ENCODE measurements around the gene FAM216B. TPM values are rescaled to one million over a fixed set of nuclear protein-coding genes. Genes with fewer than 3 reads are reported as not detected.

The FAM216B gene
- total and polyA plus RNA-seq, 9 donors, result 0.09 to 0.49 (median 0.24) TPM; not detected in 3

DNA sequence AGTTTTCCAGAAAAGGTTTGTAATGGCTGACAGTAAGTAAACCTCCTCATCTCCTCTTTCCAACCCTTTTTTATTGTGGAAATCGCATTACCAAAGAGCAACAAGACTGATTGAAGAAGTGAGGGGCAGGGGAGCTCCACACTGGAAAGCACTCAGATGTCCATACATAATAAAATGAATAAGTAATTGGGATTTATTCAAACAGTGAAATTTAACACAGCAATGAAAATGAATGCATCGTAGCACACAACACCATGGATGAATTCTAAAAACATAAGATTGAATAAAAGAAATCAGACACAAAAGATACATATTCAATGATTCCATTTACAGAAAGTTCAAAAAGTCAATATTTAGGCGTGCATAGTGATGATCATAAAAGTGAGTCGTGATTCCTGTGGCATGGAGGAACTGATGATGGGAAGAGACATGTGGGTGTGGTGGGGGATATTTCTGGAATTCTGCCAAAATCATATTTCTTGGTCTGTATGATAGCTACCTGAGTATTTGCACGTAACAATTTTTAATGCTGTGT is 18.8 kb downstream of the FAM216B start:
- no peak overlapping the region for H3K4me3 ChIP-seq (ENCODE audit: low read length)
- no peaks in the 10 kb centered on the region for H3K9me3 ChIP-seq (replicated peaks; ENCODE audit: control insufficient read depth, low read depth, low read length)
- no peaks in the 10 kb centered on the region for H3K4me1 ChIP-seq (ENCODE audit: control insufficient read depth, insufficient read depth, low read length)
- H3K27ac ChIP-seq (ENCODE audit: low read length), result no peak overlapping the region
- H3K27me3 ChIP-seq (ENCODE audit: control insufficient read depth, insufficient read depth, low read length), result no peaks in the 10 kb centered on the region
- WGBS (ENCODE audit: insufficient coverage), result no CpG with 5 or more reads among the region's 5 CpGs
- no peaks in the 10 kb centered on the region for H3K36me3 ChIP-seq (ENCODE audit: control insufficient read depth, insufficient read depth, low read length)
- no peak for DNase-seq

- Histone ChIP-seq H3K27me3 (ENCODE audit: control insufficient read depth, insufficient read depth, low read length) (no peaks in the 10 kb centered on the region), H3K27ac (ENCODE audit: low read length) (no peak overlapping the region), H3K36me3 (ENCODE audit: control insufficient read depth, insufficient read depth, low read length) (no peaks in the 10 kb centered on the region), H3K4me1 (ENCODE audit: control insufficient read depth, insufficient read depth, low read length) (no peaks in the 10 kb centered on the region), H3K4me3 (ENCODE audit: low read length) (no peak overlapping the region), H3K9me3 (replicated peaks; ENCODE audit: control insufficient read depth, low read depth, low read length) (no peaks in the 10 kb centered on the region)
- no CpG with 5 or more reads among the region's 2 CpGs for WGBS (ENCODE audit: insufficient coverage)
- no peak for DNase-seq
Measured at GRCh38 chr13:42803563-42804204, 22.3 kb downstream of the FAM216B start.

DNA sequence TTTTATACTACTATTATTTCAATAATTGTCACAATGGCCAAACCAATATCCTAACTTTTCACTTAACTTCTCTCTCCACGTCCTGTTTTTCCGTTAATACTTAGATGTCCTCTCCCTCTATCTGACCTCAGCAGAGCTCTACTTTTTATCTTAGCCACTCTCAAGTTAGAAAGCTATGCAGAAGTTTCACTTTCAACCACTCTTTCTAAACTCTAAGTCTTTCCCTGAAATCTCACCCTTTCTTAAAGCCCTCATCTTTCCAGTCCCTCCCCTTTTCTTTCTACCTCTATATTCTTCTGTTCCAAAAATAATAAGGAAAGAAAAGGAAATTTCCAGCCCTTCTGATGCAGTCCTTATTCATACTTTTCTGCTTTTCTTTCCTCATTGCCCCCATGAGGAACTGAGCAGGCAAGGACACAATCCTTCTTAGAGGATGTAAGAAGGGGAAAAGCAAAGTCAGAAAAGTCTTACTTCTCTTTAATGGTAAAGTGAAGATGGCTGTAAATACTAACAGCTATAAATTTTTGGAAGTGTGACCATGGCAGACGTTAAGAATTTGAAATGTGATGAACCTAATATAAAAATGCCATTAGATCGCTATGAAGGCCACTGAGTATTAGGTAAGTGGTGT is 23.0 kb downstream of the FAM216B start:
- no peak for DNase-seq
- Histone ChIP-seq H3K27ac (ENCODE audit: low read length) (no peak overlapping the region), H3K9me3 (replicated peaks; ENCODE audit: control insufficient read depth, low read depth, low read length) (no peaks in the 10 kb centered on the region), H3K4me1 (ENCODE audit: control insufficient read depth, insufficient read depth, low read length) (no peaks in the 10 kb centered on the region), H3K4me3 (ENCODE audit: low read length) (no peak overlapping the region), H3K27me3 (ENCODE audit: control insufficient read depth, insufficient read depth, low read length) (no peaks in the 10 kb centered on the region), H3K36me3 (ENCODE audit: control insufficient read depth, insufficient read depth, low read length) (no peaks in the 10 kb centered on the region)
- 72% methylated on average over 4 of the region's 4 CpGs for WGBS (ENCODE audit: insufficient coverage)

DNA sequence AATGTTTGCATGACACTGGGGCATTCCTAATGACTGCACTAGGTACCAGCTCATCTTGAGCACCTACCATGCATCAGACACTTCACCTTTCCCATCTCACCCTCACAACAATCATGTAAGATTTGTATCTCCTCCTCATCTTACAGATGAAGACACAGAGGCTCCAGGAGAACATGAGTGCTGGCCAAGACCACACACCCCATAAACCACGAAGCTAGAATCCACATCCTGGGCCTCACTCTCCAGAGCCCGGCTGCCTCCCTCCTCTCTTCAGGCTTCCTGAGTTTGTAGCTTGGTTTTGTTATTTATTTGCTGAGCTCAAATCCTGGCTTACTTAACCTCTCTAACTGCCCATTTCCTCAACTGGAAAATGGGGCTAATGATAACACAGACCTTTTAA is 25.9 kb downstream of the FAM216B start:
- DNase-seq, result no peak
- H3K9me3 ChIP-seq (replicated peaks; ENCODE audit: control insufficient read depth, low read depth, low read length), result no peaks in the 10 kb centered on the region
- no peak overlapping the region for H3K4me3 ChIP-seq (ENCODE audit: low read length)
- H3K4me1 ChIP-seq (ENCODE audit: control insufficient read depth, insufficient read depth, low read length), result no peaks in the 10 kb centered on the region
- no peak overlapping the region for H3K27ac ChIP-seq (ENCODE audit: low read length)
- no peaks in the 10 kb centered on the region for H3K27me3 ChIP-seq (ENCODE audit: control insufficient read depth, insufficient read depth, low read length)
- WGBS (ENCODE audit: insufficient coverage), result no CpG with 5 or more reads among the region's 2 CpGs
- H3K36me3 ChIP-seq (ENCODE audit: control insufficient read depth, insufficient read depth, low read length), result no peaks in the 10 kb centered on the region

- Histone ChIP-seq H3K9me3 (replicated peaks; ENCODE audit: control insufficient read depth, low read depth, low read length) (no peaks in the 10 kb centered on the region), H3K27ac (ENCODE audit: low read length) (no peak overlapping the region), H3K36me3 (ENCODE audit: control insufficient read depth, insufficient read depth, low read length) (no peaks in the 10 kb centered on the region), H3K27me3 (ENCODE audit: control insufficient read depth, insufficient read depth, low read length) (no peaks in the 10 kb centered on the region), H3K4me3 (ENCODE audit: low read length) (no peak overlapping the region), H3K4me1 (ENCODE audit: control insufficient read depth, insufficient read depth, low read length) (no peaks in the 10 kb centered on the region)
- DNase-seq, result no peak
- 44% methylated on average over 4 of the region's 4 CpGs for WGBS (ENCODE audit: insufficient coverage)
Measured at GRCh38 chr13:42807866-42808265, 26.5 kb downstream of the FAM216B start.

GRCh38 chr13:42808341-42808940 is 27.1 kb downstream of the FAM216B start:
- Histone ChIP-seq H3K9me3 (replicated peaks; ENCODE audit: control insufficient read depth, low read depth, low read length) (no peaks in the 10 kb centered on the region), H3K36me3 (ENCODE audit: control insufficient read depth, insufficient read depth, low read length) (no peaks in the 10 kb centered on the region), H3K4me1 (ENCODE audit: control insufficient read depth, insufficient read depth, low read length) (no peaks in the 10 kb centered on the region), H3K27ac (ENCODE audit: low read length) (no peak overlapping the region), H3K4me3 (ENCODE audit: low read length) (no peak overlapping the region), H3K27me3 (ENCODE audit: control insufficient read depth, insufficient read depth, low read length) (no peaks in the 10 kb centered on the region)
- no peak for DNase-seq
- 13% methylated on average over 4 of the region's 5 CpGs for WGBS (ENCODE audit: insufficient coverage)

- Histone ChIP-seq H3K4me1 (ENCODE audit: control insufficient read depth, insufficient read depth, low read length) (no peaks in the 10 kb centered on the region), H3K9me3 (replicated peaks; ENCODE audit: control insufficient read depth, low read depth, low read length) (no peaks in the 10 kb centered on the region), H3K36me3 (ENCODE audit: control insufficient read depth, insufficient read depth, low read length) (no peaks in the 10 kb centered on the region), H3K27ac (ENCODE audit: low read length) (no peak overlapping the region), H3K4me3 (ENCODE audit: low read length) (no peak overlapping the region), H3K27me3 (ENCODE audit: control insufficient read depth, insufficient read depth, low read length) (no peaks in the 10 kb centered on the region)
- DNase-seq, result no peak
- WGBS (ENCODE audit: insufficient coverage), result 76% methylated on average over 5 of the region's 5 CpGs
Measured at GRCh38 chr13:42812316-42812715, 30.9 kb downstream of the FAM216B start.

- H3K4me3 ChIP-seq (ENCODE audit: low read length), result no peak overlapping the region
- peak; percentile 14 for DNase-seq
- H3K4me1 ChIP-seq (ENCODE audit: control insufficient read depth, insufficient read depth, low read length), result no peaks in the 10 kb centered on the region
- H3K36me3 ChIP-seq (ENCODE audit: control insufficient read depth, insufficient read depth, low read length), result no peaks in the 10 kb centered on the region
- H3K9me3 ChIP-seq (replicated peaks; ENCODE audit: control insufficient read depth, low read depth, low read length), result peaks cover 3% of the 10 kb centered on the region
- H3K27me3 ChIP-seq (ENCODE audit: control insufficient read depth, insufficient read depth, low read length), result no peaks in the 10 kb centered on the region
- H3K27ac ChIP-seq (ENCODE audit: low read length), result no peak overlapping the region
Measured at GRCh38 chr13:42814868-42815267, 33.5 kb downstream of the FAM216B start.

DNA sequence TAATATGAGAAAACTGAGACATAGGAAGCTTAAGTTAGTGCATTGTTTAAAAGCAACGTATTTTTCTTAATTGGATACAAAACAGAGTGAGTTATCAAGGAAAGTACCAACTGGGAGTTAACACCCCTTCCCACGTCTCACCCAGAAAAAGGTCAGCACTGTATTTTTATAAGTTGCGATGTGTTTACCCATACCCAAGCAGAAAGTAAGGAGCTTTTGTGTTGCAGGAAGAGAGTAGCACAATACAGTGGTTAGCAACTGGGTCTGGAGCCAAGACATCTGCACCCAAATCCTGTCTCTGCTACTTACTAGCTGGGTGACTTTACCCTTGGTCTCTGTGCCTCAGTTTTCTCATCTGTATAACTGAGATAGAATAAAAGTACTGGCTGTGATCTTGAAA is 34.3 kb downstream of the FAM216B start:
- Histone ChIP-seq H3K9me3 (replicated peaks; ENCODE audit: control insufficient read depth, low read depth, low read length) (peaks cover 3% of the 10 kb centered on the region), H3K4me1 (ENCODE audit: control insufficient read depth, insufficient read depth, low read length) (no peaks in the 10 kb centered on the region), H3K27me3 (ENCODE audit: control insufficient read depth, insufficient read depth, low read length) (no peaks in the 10 kb centered on the region), H3K36me3 (ENCODE audit: control insufficient read depth, insufficient read depth, low read length) (no peaks in the 10 kb centered on the region), H3K27ac (ENCODE audit: low read length) (no peak overlapping the region), H3K4me3 (ENCODE audit: low read length) (no peak overlapping the region)
- no peak for DNase-seq
- no CpG with 5 or more reads among the region's 3 CpGs for WGBS (ENCODE audit: insufficient coverage)

GRCh38 chr13:42816538-42816937 is 35.2 kb downstream of the FAM216B start:
- Histone ChIP-seq H3K4me3 (ENCODE audit: low read length) (no peak overlapping the region), H3K4me1 (ENCODE audit: control insufficient read depth, insufficient read depth, low read length) (no peaks in the 10 kb centered on the region), H3K27me3 (ENCODE audit: control insufficient read depth, insufficient read depth, low read length) (no peaks in the 10 kb centered on the region), H3K27ac (ENCODE audit: low read length) (no peak overlapping the region), H3K9me3 (replicated peaks; ENCODE audit: control insufficient read depth, low read depth, low read length) (peaks cover 3% of the 10 kb centered on the region), H3K36me3 (ENCODE audit: control insufficient read depth, insufficient read depth, low read length) (no peaks in the 10 kb centered on the region)
- no CpG with 5 or more reads among the region's 2 CpGs for WGBS (ENCODE audit: insufficient coverage)
- no peak for DNase-seq
